Lung (tissue), 12 donors: ENCODE data around the gene TTLL1. TPM values are rescaled to one million over a fixed set of nuclear protein-coding genes. Genes with fewer than 3 reads are reported as not detected.
"Not testable (repeated sequence)": the region's sequence is repeated elsewhere in the genome, so short reads cannot be mapped to it uniquely, and the experiment has no call there.

Experiments
- ATAC-seq: fragments of 200-7000 bp; cut with Tn5 transposase; one replicate; pipeline ENCODE4 v1.9.1; 2020; ENCODE audit warnings: moderate number of reproducible peaks; ENCODE audit not compliant: insufficient read depth, low FRiP score
- DNase-seq, 3 donors: peaks; one replicate each; pipeline ENCODE4 v3.0.0-alpha.2; 2013 to 2017
- H3K27ac ChIP-seq, 2 donors: one replicate each; pipeline ENCODE4 v1.5.1; 2013; ENCODE audit warnings: mild to moderate bottlenecking in 2 of 2, moderate library complexity in 2 of 2, control low read depth in 1 of 2, inconsistent platforms in 1 of 2, low read depth in 1 of 2, low read length in 1 of 2
- H3K27me3 ChIP-seq, 3 donors: one replicate each; pipeline ENCODE4 v1.5.1; 2013; ENCODE audit warnings: low read length in 2 of 3; ENCODE audit not compliant: control insufficient read depth in 3 of 3, insufficient read depth in 3 of 3
- H3K36me3 ChIP-seq, 4 donors: one replicate each; pipeline ENCODE4 v1.5.1; 2013; ENCODE audit warnings: low read length in 4 of 4, mild to moderate bottlenecking in 1 of 4, moderate library complexity in 1 of 4; ENCODE audit not compliant: control insufficient read depth in 4 of 4, insufficient read depth in 4 of 4
- H3K4me1 ChIP-seq, 5 donors: one replicate each; pipeline ENCODE4 v1.5.1; 2013; ENCODE audit warnings: low read length in 5 of 5, mild to moderate bottlenecking in 2 of 5, moderate library complexity in 1 of 5; ENCODE audit not compliant: control insufficient read depth in 5 of 5, insufficient read depth in 5 of 5
- H3K4me3 ChIP-seq: one replicate; pipeline ENCODE4 v1.5.1; 2013; ENCODE audit warnings: mild to moderate bottlenecking, control low read depth, moderate library complexity
- H3K9ac ChIP-seq, 2 donors: one replicate each; pipeline ENCODE4 v1.5.1; 2013; ENCODE audit warnings: low read length in 2 of 2, control low read depth in 1 of 2; ENCODE audit not compliant: insufficient read depth in 1 of 2
- H3K9me3 ChIP-seq, 4 donors: one replicate each; pipeline ENCODE4 v1.5.1; 2013; ENCODE audit warnings: low read length in 3 of 4, mild to moderate bottlenecking in 1 of 4, moderate library complexity in 1 of 4; ENCODE audit not compliant: control insufficient read depth in 4 of 4, insufficient read depth in 3 of 4
- CTCF ChIP-seq: IDR thresholded peaks from 2 replicates; pipeline ENCODE4 v1.5.1; 2012; ENCODE audit warnings: mild to moderate bottlenecking; ENCODE audit errors: control extremely low read depth, extremely low read depth
- WGBS, 2 donors: extraction: QIAGEN DNeasy Blood & Tissue Kit; methylation state at CpG; one replicate each; pipeline ENCODE4 v1.1.7; 2013; 5-methylcytosine and 5-hydroxymethylcytosine counted together
- polyA plus RNA-seq, 2 donors: library from polyadenylated mRNA; stranded (reverse); fragments of 200-250 nt; gene quantifications; one replicate each; pipeline ENCODE4 v1.2.1, GENCODE V29; 2013
- total RNA-seq, 2 donors: library from RNA; depleted of rRNA in 1 of 2; stranded (reverse); fragments of >200 nt in 1 of 2; gene quantifications; one replicate each; pipeline ENCODE4 v1.2.1, GENCODE V29; 2014 to 2021
- donor health status: control.
- donor health status: control.
- donor health status: Bipolar disorder and iron deficiency.
- donor health status: healthy.
- donor health status: DM: yes; HTN: yes; CAD: no.

Gene TTLL1
- total and polyA plus RNA-seq, 4 donors = 3.8 to 8.0 (median 5.6) TPM

DNA sequence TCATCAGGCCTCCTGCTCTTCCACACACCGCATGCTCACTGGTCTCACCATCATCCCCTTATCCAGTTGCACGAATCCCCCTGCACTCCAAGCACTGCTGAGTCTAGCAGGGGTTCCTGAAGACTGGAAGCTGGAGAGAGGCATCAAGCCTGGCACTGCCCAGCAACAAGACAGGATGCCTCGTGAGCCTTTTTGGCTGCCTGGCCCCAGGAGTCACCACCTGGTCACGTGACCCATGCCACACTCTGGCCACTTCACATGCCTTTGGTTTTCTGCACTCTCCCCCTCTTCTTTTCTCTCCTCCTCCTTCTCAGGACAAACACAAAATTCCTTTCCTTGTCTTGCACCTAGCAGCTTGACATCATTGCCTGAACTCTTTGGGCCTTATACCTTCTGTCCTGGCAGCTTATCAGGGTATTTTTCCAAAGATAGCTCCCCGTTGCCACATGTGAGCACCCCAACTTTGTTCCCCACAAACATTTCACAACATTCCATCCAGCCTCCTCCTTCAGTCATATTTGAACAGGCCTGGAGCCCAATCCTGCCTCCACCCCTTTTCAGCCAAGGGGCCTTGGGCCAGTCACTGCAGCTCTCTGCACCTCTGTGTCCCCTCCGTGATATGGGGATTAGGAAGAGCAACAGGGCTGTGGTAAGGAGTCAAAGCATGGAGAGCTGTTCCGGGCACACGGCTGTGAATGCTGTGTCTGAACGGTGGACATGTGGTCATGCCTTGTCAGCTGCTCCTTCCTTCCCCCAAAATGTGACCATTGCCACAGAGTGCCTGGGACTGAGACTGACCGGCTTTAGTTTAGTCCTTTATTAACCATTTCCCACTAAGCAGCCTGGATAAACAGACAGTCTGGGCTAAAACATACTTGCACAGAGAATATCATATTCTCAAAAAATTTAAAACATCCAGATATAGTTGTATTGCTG is 71.4 kb downstream of the TTLL1 start:
- Histone ChIP-seq H3K36me3 (no peaks in the 10 kb centered on the region), H3K4me1 (peaks cover 0 to 14% (median 10%) of the 10 kb centered on the region in 5 donors), H3K4me3 (no peak overlapping the region), H3K27ac (peak overlapping the region in 1 of 2 donors; percentile 81), H3K9ac (peak overlapping the region in 1 of 2 donors; percentile 11), H3K9me3 (no peaks in the 10 kb centered on the region), H3K27me3 (no peaks in the 10 kb centered on the region)
- DNase-seq (no peak), ATAC-seq (no peak)
- no peak for TF ChIP-seq CTCF
- WGBS, 2 donors = 63 to 71% methylated on average over 10 of the region's 10 CpGs

DNA sequence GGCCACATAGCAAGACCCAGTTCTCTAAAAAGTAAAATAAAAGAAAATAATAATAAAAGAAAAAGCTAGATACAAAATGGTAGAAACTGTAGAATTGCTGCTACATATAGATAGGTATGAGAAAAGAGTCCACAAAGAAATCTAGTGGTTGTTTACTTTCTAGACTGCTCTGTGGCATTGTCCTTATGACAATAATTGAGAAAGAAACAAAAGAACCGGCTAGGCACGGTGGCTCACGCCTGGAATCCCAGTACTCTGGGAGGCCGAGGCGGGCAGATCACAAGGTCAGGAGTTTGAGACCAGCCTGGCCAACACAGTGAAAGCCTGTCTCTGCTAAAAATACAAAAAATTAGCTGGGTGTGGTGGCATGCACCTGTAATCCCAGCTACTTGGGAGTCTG is 73.0 kb downstream of the TTLL1 start:
- not testable (repeated sequence) for H3K9me3 ChIP-seq, H3K9ac ChIP-seq, H3K36me3 ChIP-seq, ATAC-seq, H3K27me3 ChIP-seq, H3K4me3 ChIP-seq, DNase-seq
- Histone ChIP-seq H3K27ac (peak overlapping the region in 1 of 2 donors; percentile 51), H3K4me1 (peaks cover 1 to 14% (median 11%) of the 10 kb centered on the region in 5 donors)
- WGBS, 2 donors = 86 to 92% methylated on average over 5 of the region's 5 CpGs

DNA sequence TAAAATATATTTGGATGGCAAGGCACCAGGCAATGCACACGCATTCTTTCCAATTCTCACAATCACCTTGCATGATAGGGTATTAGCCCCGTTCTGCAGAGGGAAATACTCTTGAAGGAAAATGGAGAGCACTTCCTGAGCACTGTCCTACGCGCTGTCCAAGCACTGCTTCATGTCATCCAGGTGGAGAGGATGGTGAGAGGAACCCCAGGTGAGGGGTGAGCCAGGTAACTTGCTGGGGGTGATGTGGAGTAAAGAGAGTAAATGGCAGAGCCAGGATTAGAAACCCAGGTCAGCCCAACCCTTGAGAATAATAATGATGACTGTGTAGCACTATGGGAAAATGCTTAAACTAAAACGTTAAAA is 73.5 kb downstream of the TTLL1 start:
- H3K4me3 ChIP-seq = no peak overlapping the region
- 15 to 20% methylated on average over 5 of the region's 5 CpGs for WGBS, 2 donors
- TF ChIP-seq CTCF = no peak
- peaks cover 4 to 14% (median 11%) of the 10 kb centered on the region in 5 donors for H3K4me1 ChIP-seq
- no peak for ATAC-seq
- no peaks in the 10 kb centered on the region for H3K36me3 ChIP-seq
- H3K27me3 ChIP-seq = no peaks in the 10 kb centered on the region
- no peaks in the 10 kb centered on the region for H3K9me3 ChIP-seq
- DNase-seq = no peak
- H3K27ac ChIP-seq = peak overlapping the region in 1 of 2 donors; percentile 96
- peak overlapping the region in 1 of 2 donors; percentile 71 for H3K9ac ChIP-seq

DNA sequence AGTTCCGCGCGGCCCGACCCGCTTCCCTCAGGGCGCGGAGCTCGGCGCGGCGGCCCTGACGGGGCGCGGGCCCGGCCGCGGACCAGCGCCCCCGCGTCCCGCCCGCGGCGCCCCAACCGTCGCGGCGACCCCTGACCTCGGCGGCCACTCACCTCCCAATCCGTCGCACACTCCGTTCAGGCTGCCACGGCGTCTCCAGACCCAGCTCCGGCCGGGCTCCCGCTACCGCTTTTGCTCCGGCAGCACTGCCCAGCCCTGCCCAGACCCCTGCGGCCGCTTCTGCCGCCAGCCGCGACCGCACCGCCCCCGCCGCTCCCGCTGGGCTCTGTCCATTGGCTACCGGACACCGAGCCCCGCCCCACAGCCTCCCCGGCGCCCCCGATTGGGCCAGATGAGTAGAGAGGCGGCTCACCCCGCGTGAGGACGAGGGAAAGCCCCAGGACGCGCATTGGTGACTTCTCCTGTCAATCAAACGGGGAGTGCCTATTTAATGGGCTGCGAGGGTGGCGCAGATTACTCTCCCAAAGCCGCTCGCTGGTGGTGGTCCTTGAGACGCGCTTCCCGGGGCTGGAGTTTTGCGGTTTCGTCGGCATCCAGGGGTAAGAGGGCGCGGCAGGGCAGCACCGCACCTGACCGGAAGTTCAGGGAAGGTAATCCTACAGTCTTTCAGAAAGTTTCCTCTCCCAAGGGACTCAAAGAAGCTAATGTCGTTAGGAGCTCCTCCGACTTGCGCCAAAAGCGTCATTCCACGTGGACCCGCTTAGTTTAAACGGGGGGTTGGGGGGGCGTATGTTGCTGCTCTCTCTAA is 74.1 kb downstream of the TTLL1 start, which contains the start of gene PACSIN2:
PACSIN2 (minus strand) TSS at position 281 of the 808 bp plus-strand sequence. CDS start 103,069 bp downstream, outside the sequence.
- Histone ChIP-seq H3K9me3 (no peaks in the 10 kb centered on the region), H3K27ac (peak within 1 kb of the TSS; percentile 73 to 96), H3K4me3 (peak within 1 kb of the TSS; percentile 95), H3K36me3 (no peaks in the 10 kb centered on the region), H3K9ac (peak within 1 kb of the TSS; percentile 25 to 71), H3K27me3 (no peaks in the 10 kb centered on the region), H3K4me1 (peaks cover 4 to 14% (median 11%) of the 10 kb centered on the region in 5 donors)
- WGBS, 2 donors = 0% methylated on average over 67 to 85 of the region's 85 CpGs
- TF ChIP-seq CTCF = no peak
- DNase-seq = peak; percentile 99 to 100 (median 99)
- ATAC-seq = peak; percentile 99
